ENCODE data around the gene ROBO3.

ROBO3 gene

GRCh38 chr11:124899383-124900145 lies 34.3 kb downstream of the ROBO3 start:
- WGBS (ENCODE audit: insufficient coverage), result 92% methylated on average over 6 of the region's 6 CpGs
- Histone ChIP-seq H3K27me3 (replicated peaks in 2 of 5; ENCODE audit: control insufficient read depth in 4 of 5, insufficient read depth in 5 of 5, low read length in 4 of 5) (no peaks in the 10 kb centered on the region), H3K4me1 (ENCODE audit: control extremely low read depth in 1 of 4, control insufficient read depth in 4 of 4, insufficient read depth in 4 of 4, low read length in 3 of 4) (peaks cover 0 to 44% (median 29%) of the 10 kb centered on the region in 4 experiments), H3K27ac (ENCODE audit: insufficient read depth in 1 of 2, low read depth in 1 of 2, low read length in 2 of 2, poor library complexity in 1 of 2, severe bottlenecking in 2 of 2) (no peak overlapping the region), H3K9me3 (ENCODE audit: control extremely low read depth in 1 of 5, control insufficient read depth in 4 of 5, insufficient read depth in 2 of 5, low read depth in 1 of 5, low read length in 4 of 5) (no peaks in the 10 kb centered on the region), H3K4me3 (ENCODE audit: control insufficient read depth in 1 of 7, extremely low read depth in 1 of 7, insufficient read depth in 4 of 7, low read depth in 2 of 7, low read length in 6 of 7) (no peak overlapping the region), H3K36me3 (ENCODE audit: control insufficient read depth in 4 of 4, insufficient read depth in 4 of 4, low read length in 3 of 4) (peaks cover 0 to 9% (median 0%) of the 10 kb centered on the region in 4 experiments)
- POLR2A ChIA-PET, result no interaction called here
- DNase-seq, result no peak
- CTCF ChIA-PET, result interaction anchor here (3.0 to 3.5 kb wide), 3 partner anchors 22 to 55 kb away, joined by 11 to 19 read pairs (median 12); partner anchors contain the start of genes CCDC15 and HEPN1

DNA sequence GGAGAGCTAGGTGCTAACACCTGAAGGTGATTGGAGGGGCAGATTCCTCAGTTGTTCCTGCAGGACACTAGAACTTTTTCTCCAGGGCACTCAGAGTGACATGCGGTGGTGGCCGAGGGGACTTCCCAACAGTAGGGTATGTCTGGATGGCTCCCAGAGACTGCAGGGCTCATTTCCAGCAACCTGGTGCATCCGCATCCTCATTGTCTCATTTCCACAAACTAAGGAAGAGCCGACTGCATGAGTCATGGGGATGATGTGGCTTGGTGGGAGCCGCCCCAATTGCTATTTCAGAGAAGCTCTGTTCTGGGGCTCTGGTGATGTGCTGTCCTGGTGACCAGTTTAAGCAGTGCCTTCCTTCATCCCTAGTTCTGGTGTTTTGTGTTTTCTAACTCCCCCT lies 35.2 kb downstream of the ROBO3 start:
- H3K4me3 ChIP-seq (ENCODE audit: control insufficient read depth in 1 of 7, extremely low read depth in 1 of 7, insufficient read depth in 4 of 7, low read depth in 2 of 7, low read length in 6 of 7), result no peak overlapping the region
- no peak overlapping the region for H3K27ac ChIP-seq (ENCODE audit: insufficient read depth in 1 of 2, low read depth in 1 of 2, low read length in 2 of 2, poor library complexity in 1 of 2, severe bottlenecking in 2 of 2)
- H3K27me3 ChIP-seq (replicated peaks in 2 of 5; ENCODE audit: control insufficient read depth in 4 of 5, insufficient read depth in 5 of 5, low read length in 4 of 5), result no peaks in the 10 kb centered on the region
- POLR2A ChIA-PET, result interaction anchor here (0.6 kb wide), 1 partner anchor 24 kb away, joined by 3 read pairs; no protein-coding TSS in a partner anchor
- H3K36me3 ChIP-seq (ENCODE audit: control insufficient read depth in 4 of 4, insufficient read depth in 4 of 4, low read length in 3 of 4), result no peaks in the 10 kb centered on the region
- peaks cover 0 to 37% (median 29%) of the 10 kb centered on the region in 4 experiments for H3K4me1 ChIP-seq (ENCODE audit: control extremely low read depth in 1 of 4, control insufficient read depth in 4 of 4, insufficient read depth in 4 of 4, low read length in 3 of 4)
- 95% methylated on average over 4 of the region's 5 CpGs for WGBS (ENCODE audit: insufficient coverage)
- no peaks in the 10 kb centered on the region for H3K9me3 ChIP-seq (ENCODE audit: control extremely low read depth in 1 of 5, control insufficient read depth in 4 of 5, insufficient read depth in 2 of 5, low read depth in 1 of 5, low read length in 4 of 5)
- CTCF ChIA-PET, result interaction anchor here (3.2 kb wide), 1 partner anchor 25 kb away, joined by 12 read pairs; no protein-coding TSS in a partner anchor
- no peak for DNase-seq

DNA sequence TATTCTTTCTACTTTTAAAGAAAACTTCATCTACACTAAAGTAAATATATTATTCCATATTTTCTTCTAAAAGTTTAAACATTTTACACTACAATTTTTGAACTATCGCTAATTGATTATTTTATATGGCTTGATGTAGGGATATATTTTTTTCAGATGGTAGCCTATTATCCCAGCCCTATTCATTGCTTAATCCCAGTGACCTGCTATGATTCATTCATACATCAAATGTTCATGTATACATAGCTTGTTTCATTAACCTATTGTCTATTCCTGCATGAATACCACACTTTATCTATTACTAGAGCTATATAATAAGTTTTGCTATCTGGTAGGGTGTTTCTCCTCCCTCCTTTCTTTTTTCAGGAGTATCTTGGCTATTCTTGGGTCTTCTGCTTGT lies 37.4 kb downstream of the ROBO3 start:
- POLR2A ChIA-PET, result interaction anchor here (0.7 kb wide), 1 partner anchor 27 kb away, joined by 4 read pairs; no protein-coding TSS in a partner anchor

GRCh38 chr11:124915541-124916369 lies 50.5 kb downstream of the ROBO3 start:
- 100% methylated on average over 2 of the region's 3 CpGs for WGBS (ENCODE audit: insufficient coverage)
- Histone ChIP-seq H3K27me3 (replicated peaks in 2 of 5; ENCODE audit: control insufficient read depth in 4 of 5, insufficient read depth in 5 of 5, low read length in 4 of 5) (peaks cover 0 to 2% (median 0%) of the 10 kb centered on the region in 5 experiments), H3K4me1 (ENCODE audit: control extremely low read depth in 1 of 4, control insufficient read depth in 4 of 4, insufficient read depth in 4 of 4, low read length in 3 of 4) (peaks cover 0 to 7% (median 4%) of the 10 kb centered on the region in 4 experiments), H3K9me3 (ENCODE audit: control extremely low read depth in 1 of 5, control insufficient read depth in 4 of 5, insufficient read depth in 2 of 5, low read depth in 1 of 5, low read length in 4 of 5) (peaks cover 0 to 15% (median 4%) of the 10 kb centered on the region in 5 experiments), H3K4me3 (ENCODE audit: control insufficient read depth in 1 of 7, extremely low read depth in 1 of 7, insufficient read depth in 4 of 7, low read depth in 2 of 7, low read length in 6 of 7) (no peak overlapping the region), H3K36me3 (ENCODE audit: control insufficient read depth in 4 of 4, insufficient read depth in 4 of 4, low read length in 3 of 4) (no peaks in the 10 kb centered on the region), H3K27ac (ENCODE audit: insufficient read depth in 1 of 2, low read depth in 1 of 2, low read length in 2 of 2, poor library complexity in 1 of 2, severe bottlenecking in 2 of 2) (no peak overlapping the region)
- POLR2A ChIA-PET, result no interaction called here
- CTCF ChIA-PET, result no interaction called here
- no peak for DNase-seq

More for the DNA sequence above, 37.4 kb downstream of the ROBO3 start:
- H3K27me3 ChIP-seq (replicated peaks in 2 of 5; ENCODE audit: control insufficient read depth in 4 of 5, insufficient read depth in 5 of 5, low read length in 4 of 5), result no peaks in the 10 kb centered on the region
- H3K4me3 ChIP-seq (ENCODE audit: control insufficient read depth in 1 of 7, extremely low read depth in 1 of 7, insufficient read depth in 4 of 7, low read depth in 2 of 7, low read length in 6 of 7), result no peak overlapping the region
- no peak for DNase-seq
- WGBS (ENCODE audit: insufficient coverage), result no CpG with 5 or more reads among the region's 1 CpG
- H3K36me3 ChIP-seq (ENCODE audit: control insufficient read depth in 4 of 4, insufficient read depth in 4 of 4, low read length in 3 of 4), result no peaks in the 10 kb centered on the region
- peaks cover 0 to 18% (median 16%) of the 10 kb centered on the region in 4 experiments for H3K4me1 ChIP-seq (ENCODE audit: control extremely low read depth in 1 of 4, control insufficient read depth in 4 of 4, insufficient read depth in 4 of 4, low read length in 3 of 4)
- CTCF ChIA-PET, result interaction anchor here (0.6 to 1.6 kb wide), 3 partner anchors 10 to 14 kb away, joined by 3 to 4 read pairs (median 3); no protein-coding TSS in a partner anchor
- H3K9me3 ChIP-seq (ENCODE audit: control extremely low read depth in 1 of 5, control insufficient read depth in 4 of 5, insufficient read depth in 2 of 5, low read depth in 1 of 5, low read length in 4 of 5), result no peaks in the 10 kb centered on the region
- no peak overlapping the region for H3K27ac ChIP-seq (ENCODE audit: insufficient read depth in 1 of 2, low read depth in 1 of 2, low read length in 2 of 2, poor library complexity in 1 of 2, severe bottlenecking in 2 of 2)

DNA sequence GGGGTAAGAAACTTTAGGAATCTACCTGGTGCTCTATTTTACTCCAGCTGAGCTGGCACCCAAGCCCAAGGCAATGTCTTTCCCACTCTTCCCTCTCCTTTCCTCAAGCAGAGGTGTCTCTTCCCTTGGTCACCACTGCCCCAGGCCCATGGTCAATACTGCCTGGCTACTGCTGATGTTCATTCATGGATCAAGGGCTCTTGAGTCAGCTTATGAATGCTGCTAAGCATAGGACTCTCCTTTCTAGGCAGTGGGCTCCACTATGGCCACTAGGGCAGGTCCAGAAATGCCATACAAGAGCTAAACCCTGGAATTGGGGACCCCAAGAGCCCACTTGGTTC lies 51.1 kb downstream of the ROBO3 start:
- peaks cover 0 to 12% (median 10%) of the 10 kb centered on the region in 4 experiments for H3K4me1 ChIP-seq (ENCODE audit: control extremely low read depth in 1 of 4, control insufficient read depth in 4 of 4, insufficient read depth in 4 of 4, low read length in 3 of 4)
- peaks cover 0 to 12% (median 4%) of the 10 kb centered on the region in 5 experiments for H3K9me3 ChIP-seq (ENCODE audit: control extremely low read depth in 1 of 5, control insufficient read depth in 4 of 5, insufficient read depth in 2 of 5, low read depth in 1 of 5, low read length in 4 of 5)
- no peak overlapping the region for H3K4me3 ChIP-seq (ENCODE audit: control insufficient read depth in 1 of 7, extremely low read depth in 1 of 7, insufficient read depth in 4 of 7, low read depth in 2 of 7, low read length in 6 of 7)
- no peak overlapping the region for H3K27ac ChIP-seq (ENCODE audit: insufficient read depth in 1 of 2, low read depth in 1 of 2, low read length in 2 of 2, poor library complexity in 1 of 2, severe bottlenecking in 2 of 2)
- H3K27me3 ChIP-seq (replicated peaks in 2 of 5; ENCODE audit: control insufficient read depth in 4 of 5, insufficient read depth in 5 of 5, low read length in 4 of 5), result peaks cover 0 to 3% (median 1%) of the 10 kb centered on the region in 5 experiments
- ChIA-PET POLR2A (no interaction called here), CTCF (interaction anchor here (1.1 kb wide), 1 partner anchor 18 kb away, joined by 3 read pairs; no protein-coding TSS in a partner anchor)
- no peak for DNase-seq
- H3K36me3 ChIP-seq (ENCODE audit: control insufficient read depth in 4 of 4, insufficient read depth in 4 of 4, low read length in 3 of 4), result no peaks in the 10 kb centered on the region

GRCh38 chr11:124917115-124917637 lies 51.9 kb downstream of the ROBO3 start:
- DNase-seq, result no peak
- ChIA-PET CTCF (interaction anchor here (1.1 kb wide), 1 partner anchor 19 kb away, joined by 3 read pairs; no protein-coding TSS in a partner anchor), POLR2A (no interaction called here)
- peaks cover 0 to 10% (median 9%) of the 10 kb centered on the region in 5 experiments for H3K27me3 ChIP-seq (replicated peaks in 2 of 5; ENCODE audit: control insufficient read depth in 4 of 5, insufficient read depth in 5 of 5, low read length in 4 of 5)
- H3K4me3 ChIP-seq (ENCODE audit: control insufficient read depth in 1 of 7, extremely low read depth in 1 of 7, insufficient read depth in 4 of 7, low read depth in 2 of 7, low read length in 6 of 7), result no peak overlapping the region
- peaks cover 0 to 13% (median 11%) of the 10 kb centered on the region in 4 experiments for H3K4me1 ChIP-seq (ENCODE audit: control extremely low read depth in 1 of 4, control insufficient read depth in 4 of 4, insufficient read depth in 4 of 4, low read length in 3 of 4)
- peaks cover 0 to 6% (median 3%) of the 10 kb centered on the region in 5 experiments for H3K9me3 ChIP-seq (ENCODE audit: control extremely low read depth in 1 of 5, control insufficient read depth in 4 of 5, insufficient read depth in 2 of 5, low read depth in 1 of 5, low read length in 4 of 5)
- no peaks in the 10 kb centered on the region for H3K36me3 ChIP-seq (ENCODE audit: control insufficient read depth in 4 of 4, insufficient read depth in 4 of 4, low read length in 3 of 4)
- 98% methylated on average over 4 of the region's 6 CpGs for WGBS (ENCODE audit: insufficient coverage)
- H3K27ac ChIP-seq (ENCODE audit: insufficient read depth in 1 of 2, low read depth in 1 of 2, low read length in 2 of 2, poor library complexity in 1 of 2, severe bottlenecking in 2 of 2), result no peak overlapping the region
